Effector CD4-positive, alpha-beta T cell (primary cell): ENCODE data around the gene UBE2H.
"Not testable (repeated sequence)": the region's sequence is repeated elsewhere in the genome, so short reads cannot be mapped to it uniquely, and the experiment has no call there.

Experiments used
- DNase-seq: peaks from one replicate; pipeline ENCODE4 v3.0.0-alpha.2; 2020

The UBE2H gene

GRCh38 chr7:129907122-129907736, 45.5 kb downstream of the UBE2H start:
- no peak for DNase-seq

GRCh38 chr7:129906700-129907099, 46.1 kb downstream of the UBE2H start:
- DNase-seq = no peak

GRCh38 chr7:129903935-129904334, 48.8 kb downstream of the UBE2H start:
- no peak for DNase-seq

- no peak for DNase-seq
Measured at GRCh38 chr7:129902788-129903422, 49.9 kb downstream of the UBE2H start.

GRCh38 chr7:129898502-129899160, 54.1 kb downstream of the UBE2H start:
- DNase-seq = no peak

- DNase-seq = no peak
Measured at GRCh38 chr7:129898007-129898406, 54.8 kb downstream of the UBE2H start.

- no peak for DNase-seq
Measured at GRCh38 chr7:129896568-129897382, 56.0 kb downstream of the UBE2H start.

GRCh38 chr7:129894184-129894583, 58.6 kb downstream of the UBE2H start:
- DNase-seq = not testable (repeated sequence)

GRCh38 chr7:129890090-129890489, 62.7 kb downstream of the UBE2H start:
- no peak for DNase-seq

- DNase-seq = no peak
Measured at GRCh38 chr7:129889133-129889844, 63.5 kb downstream of the UBE2H start.

- DNase-seq = no peak
Measured at GRCh38 chr7:129887865-129888264, 64.9 kb downstream of the UBE2H start.

GRCh38 chr7:129886818-129887186, 66.0 kb downstream of the UBE2H start:
- DNase-seq = no peak

- DNase-seq = no peak
Measured at GRCh38 chr7:129886167-129886817, 66.5 kb downstream of the UBE2H start.

- no peak for DNase-seq
Measured at GRCh38 chr7:129884495-129884894, 68.3 kb downstream of the UBE2H start.

GRCh38 chr7:129883151-129883550, 69.6 kb downstream of the UBE2H start:
- DNase-seq = no peak

GRCh38 chr7:129882531-129882930, 70.2 kb downstream of the UBE2H start:
- DNase-seq = no peak

- DNase-seq = no peak
Measured at GRCh38 chr7:129877146-129877792, 75.5 kb downstream of the UBE2H start.

- no peak for DNase-seq
Measured at GRCh38 chr7:129875745-129876411, 76.9 kb downstream of the UBE2H start.

GRCh38 chr7:129875160-129875559, 77.6 kb downstream of the UBE2H start:
- no peak for DNase-seq

- DNase-seq = no peak
Measured at GRCh38 chr7:129874722-129875121, 78.0 kb downstream of the UBE2H start.

GRCh38 chr7:129872054-129872453, 80.7 kb downstream of the UBE2H start:
- DNase-seq = no peak
